ENCODE data around the gene ZNF236.

DNA sequence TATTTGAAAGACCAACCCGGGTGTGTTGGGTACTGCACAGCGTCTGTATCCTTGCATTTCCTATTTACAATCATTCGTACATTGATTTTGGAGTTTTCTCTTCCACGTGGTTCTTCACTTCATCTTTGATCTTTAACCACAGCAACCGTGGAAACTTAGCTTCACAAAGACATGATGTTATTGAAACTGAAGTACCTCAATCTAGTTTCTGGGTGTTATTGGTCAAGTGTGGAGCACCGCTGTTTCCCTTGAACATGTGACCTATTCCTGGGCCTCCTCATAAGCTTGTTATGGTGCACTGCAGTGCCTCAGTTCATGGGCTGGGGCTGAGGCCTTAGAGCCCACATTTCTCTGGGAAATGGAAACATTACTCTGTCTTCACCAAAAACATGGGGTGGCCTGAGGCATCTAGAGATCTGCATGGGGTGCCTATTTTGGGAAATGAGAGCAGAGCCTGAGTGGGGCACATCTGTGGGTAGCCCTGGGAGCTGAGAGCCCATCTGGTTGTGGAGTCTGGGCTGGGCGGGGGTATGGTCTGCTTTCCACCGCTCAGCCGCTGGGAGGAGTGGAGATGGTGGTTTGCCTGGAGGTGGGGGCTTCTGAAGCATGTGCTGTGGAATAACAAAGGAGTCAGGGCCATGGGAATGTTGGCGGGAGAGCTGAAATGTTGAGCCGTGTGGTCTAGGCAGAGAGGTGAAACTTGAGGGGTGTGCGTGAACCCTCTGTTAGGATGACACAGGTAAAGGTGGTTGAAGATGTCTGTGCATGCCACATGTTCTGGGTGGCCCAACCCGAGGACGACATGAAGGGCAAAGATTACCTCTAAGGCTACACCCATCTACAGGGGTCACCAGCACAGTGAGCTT, 37.4 kb downstream of the ZNF236 start:
- TF ChIP-seq, protein P1, sequence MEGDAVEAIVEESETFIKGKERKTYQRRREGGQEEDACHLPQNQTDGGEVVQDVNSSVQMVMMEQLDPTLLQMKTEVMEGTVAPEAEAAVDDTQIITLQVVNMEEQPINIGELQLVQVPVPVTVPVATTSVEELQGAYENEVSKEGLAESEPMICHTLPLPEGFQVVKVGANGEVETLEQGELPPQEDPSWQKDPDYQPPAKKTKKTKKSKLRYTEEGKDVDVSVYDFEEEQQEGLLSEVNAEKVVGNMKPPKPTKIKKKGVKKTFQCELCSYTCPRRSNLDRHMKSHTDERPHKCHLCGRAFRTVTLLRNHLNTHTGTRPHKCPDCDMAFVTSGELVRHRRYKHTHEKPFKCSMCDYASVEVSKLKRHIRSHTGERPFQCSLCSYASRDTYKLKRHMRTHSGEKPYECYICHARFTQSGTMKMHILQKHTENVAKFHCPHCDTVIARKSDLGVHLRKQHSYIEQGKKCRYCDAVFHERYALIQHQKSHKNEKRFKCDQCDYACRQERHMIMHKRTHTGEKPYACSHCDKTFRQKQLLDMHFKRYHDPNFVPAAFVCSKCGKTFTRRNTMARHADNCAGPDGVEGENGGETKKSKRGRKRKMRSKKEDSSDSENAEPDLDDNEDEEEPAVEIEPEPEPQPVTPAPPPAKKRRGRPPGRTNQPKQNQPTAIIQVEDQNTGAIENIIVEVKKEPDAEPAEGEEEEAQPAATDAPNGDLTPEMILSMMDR (CRISPR knock-in tag; IDR thresholded peaks at IDR 0.05): no peak
- TF ChIP-seq SRF (IDR thresholded peaks at IDR 0.05; ENCODE audit: low read depth, low read length) (no peak), YY1 (IDR thresholded peaks at IDR 0.05; ENCODE audit: insufficient read depth, insufficient replicate concordance, low read depth, low read length) (no peak)
